Testis (tissue), 2 donors: ENCODE results near the gene PLOD2.

ENCODE experiments used
- CTCF ChIP-seq, 3 experiments: fragments of 450-650 bp in 2 of 3; fragments of 200-600 bp in 1 of 3; sonication (generic) in 1 of 3; IDR thresholded peaks; one replicate each; pipeline ENCODE4 v1.5.1; 2016 to 2019; ENCODE audit warnings: antibody characterized with exemption in 3 of 3, mild to moderate bottlenecking in 2 of 3, moderate library complexity in 1 of 3
- POLR2A ChIP-seq: fragments of 450-650 bp; IDR thresholded peaks from one replicate; pipeline ENCODE4 v1.6.1; 2017; ENCODE audit warnings: antibody characterized with exemption, mild to moderate bottlenecking, moderate library complexity

- no peak for TF ChIP-seq CTCF (IDR thresholded peaks at IDR 0.05)
- TF ChIP-seq POLR2A = no peak
Measured at GRCh38 chr3:146058241-146058640, 102.7 kb downstream of the PLOD2 start.
